Skeletal muscle satellite cell (primary cell): ENCODE results near the gene GSG1.

Experiments
- H3K27me3 ChIP-seq: 2 replicates; pipeline ENCODE4 v1.7.0; 2013; ENCODE audit warnings: low read length; ENCODE audit not compliant: control insufficient read depth, insufficient read depth
- H3K36me3 ChIP-seq: 2 replicates; pipeline ENCODE4 v1.7.0; 2013; ENCODE audit warnings: mild to moderate bottlenecking, control low read depth, low read length; ENCODE audit not compliant: insufficient read depth
- H3K4me1 ChIP-seq: 2 replicates; pipeline ENCODE4 v1.7.0; 2013; ENCODE audit warnings: low read length; ENCODE audit not compliant: control insufficient read depth, insufficient read depth
- H3K4me2 ChIP-seq: 2 replicates; pipeline ENCODE4 v1.7.0; 2013; ENCODE audit warnings: mild to moderate bottlenecking, low read length
- H3K4me3 ChIP-seq: 2 replicates; pipeline ENCODE4 v1.7.0; 2013; ENCODE audit warnings: low read length
- H3K9ac ChIP-seq: 2 replicates; pipeline ENCODE4 v1.7.0; 2013; ENCODE audit warnings: mild to moderate bottlenecking, low read depth, low read length, moderate library complexity
- H3K9me3 ChIP-seq: replicated peaks from 2 replicates; pipeline ENCODE4 v1.7.0; 2013; ENCODE audit warnings: mild to moderate bottlenecking, control low read depth, low read length

The GSG1 gene

DNA sequence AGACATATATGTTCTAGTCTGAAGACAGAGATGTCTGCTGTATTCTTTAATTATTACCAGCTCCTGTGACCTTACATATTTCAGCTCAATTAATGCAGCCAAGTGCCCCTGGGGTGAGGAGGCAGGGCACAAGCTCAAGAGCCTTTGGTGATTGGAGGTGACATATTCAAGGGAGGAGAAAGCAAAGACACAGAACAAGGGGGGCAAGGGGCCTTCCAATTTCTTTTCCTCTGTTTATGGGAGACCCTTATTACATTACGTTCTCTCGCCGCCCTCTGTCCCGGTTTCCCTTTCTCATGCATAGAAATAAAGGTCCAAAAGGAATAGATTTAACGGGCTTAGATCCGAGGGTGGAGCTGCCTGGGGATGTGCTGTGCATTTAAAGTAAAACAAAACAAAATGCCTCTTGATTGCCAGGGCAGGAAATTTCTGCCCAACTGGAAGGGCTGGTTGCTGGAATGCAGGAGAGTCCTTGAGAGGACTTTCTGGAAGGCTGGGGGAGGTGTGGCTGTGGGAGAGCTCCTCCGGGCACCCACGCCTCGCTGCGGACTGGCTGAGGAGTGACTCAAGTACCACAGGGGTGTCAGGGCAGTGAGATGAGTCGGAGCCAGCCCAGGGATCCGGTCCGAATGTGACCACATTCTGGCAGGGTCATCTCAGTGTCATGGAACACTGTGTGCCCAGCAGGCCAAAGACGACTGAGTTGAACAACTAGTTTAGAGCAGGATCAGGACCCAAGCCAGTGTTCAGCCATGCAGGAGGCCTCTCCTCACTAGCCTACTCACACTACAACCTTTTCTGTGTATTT, 32.1 kb upstream of the GSG1 start:
- peak overlapping the region; percentile 76 for H3K4me2 ChIP-seq
- H3K4me1 ChIP-seq, result peaks cover 49% of the 10 kb centered on the region
- no peaks in the 10 kb centered on the region for H3K36me3 ChIP-seq
- peak overlapping the region; percentile 81 for H3K9ac ChIP-seq
- H3K9me3 ChIP-seq, result no peaks in the 10 kb centered on the region
- peak overlapping the region; percentile 56 for H3K4me3 ChIP-seq
- no peaks in the 10 kb centered on the region for H3K27me3 ChIP-seq

DNA sequence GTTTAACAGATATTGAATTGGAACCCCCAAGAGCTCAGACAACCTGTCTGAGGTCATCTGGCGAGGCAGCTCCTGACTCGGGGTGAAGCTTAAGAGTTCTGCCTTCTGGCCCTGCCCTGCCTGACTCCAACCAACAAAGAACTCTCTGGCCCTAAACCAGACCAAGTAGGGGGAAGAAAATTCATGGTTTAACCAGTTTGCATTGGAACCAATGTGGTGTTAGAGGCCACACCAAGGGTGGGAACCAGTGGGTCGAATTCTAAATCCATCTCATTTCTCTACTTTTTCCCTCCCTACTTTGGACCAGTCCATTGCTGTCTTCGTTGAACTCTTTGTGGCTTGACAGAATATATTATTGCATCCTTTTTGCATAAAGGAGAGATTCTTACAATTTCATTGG, 30.4 kb upstream of the GSG1 start:
- H3K36me3 ChIP-seq, result no peaks in the 10 kb centered on the region
- peaks cover 51% of the 10 kb centered on the region for H3K4me1 ChIP-seq
- H3K9ac ChIP-seq, result no peak overlapping the region

DNA sequence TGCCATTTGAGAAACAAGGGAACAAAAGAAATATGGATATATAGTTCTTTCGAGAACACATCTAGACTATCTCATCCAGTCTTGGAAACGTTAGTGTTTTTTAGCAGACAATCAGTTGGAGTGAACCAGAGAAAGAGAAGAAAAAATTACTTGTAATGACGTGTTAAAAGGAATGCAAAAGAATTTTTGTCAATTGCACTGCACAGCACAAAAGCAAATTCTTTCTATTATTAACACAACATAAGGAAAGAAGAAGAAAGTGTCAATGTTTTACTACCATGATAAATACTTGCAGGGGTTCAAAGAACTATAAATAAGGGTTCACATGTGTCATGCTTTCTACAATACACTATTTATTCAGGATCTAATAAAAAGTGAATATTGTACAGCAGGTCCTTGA, 27.5 kb upstream of the GSG1 start:
- no peaks in the 10 kb centered on the region for H3K27me3 ChIP-seq
- peaks cover 43% of the 10 kb centered on the region for H3K4me1 ChIP-seq
- H3K4me3 ChIP-seq, result no peak overlapping the region
- H3K4me2 ChIP-seq, result peak overlapping the region; percentile 30
- H3K9ac ChIP-seq, result no peak overlapping the region
- H3K36me3 ChIP-seq, result no peaks in the 10 kb centered on the region
- no peaks in the 10 kb centered on the region for H3K9me3 ChIP-seq

More for the DNA sequence above, 30.4 kb upstream of the GSG1 start:
- Histone ChIP-seq H3K27me3 (no peaks in the 10 kb centered on the region), H3K9me3 (no peaks in the 10 kb centered on the region), H3K4me2 (no peak overlapping the region), H3K4me3 (no peak overlapping the region)

DNA sequence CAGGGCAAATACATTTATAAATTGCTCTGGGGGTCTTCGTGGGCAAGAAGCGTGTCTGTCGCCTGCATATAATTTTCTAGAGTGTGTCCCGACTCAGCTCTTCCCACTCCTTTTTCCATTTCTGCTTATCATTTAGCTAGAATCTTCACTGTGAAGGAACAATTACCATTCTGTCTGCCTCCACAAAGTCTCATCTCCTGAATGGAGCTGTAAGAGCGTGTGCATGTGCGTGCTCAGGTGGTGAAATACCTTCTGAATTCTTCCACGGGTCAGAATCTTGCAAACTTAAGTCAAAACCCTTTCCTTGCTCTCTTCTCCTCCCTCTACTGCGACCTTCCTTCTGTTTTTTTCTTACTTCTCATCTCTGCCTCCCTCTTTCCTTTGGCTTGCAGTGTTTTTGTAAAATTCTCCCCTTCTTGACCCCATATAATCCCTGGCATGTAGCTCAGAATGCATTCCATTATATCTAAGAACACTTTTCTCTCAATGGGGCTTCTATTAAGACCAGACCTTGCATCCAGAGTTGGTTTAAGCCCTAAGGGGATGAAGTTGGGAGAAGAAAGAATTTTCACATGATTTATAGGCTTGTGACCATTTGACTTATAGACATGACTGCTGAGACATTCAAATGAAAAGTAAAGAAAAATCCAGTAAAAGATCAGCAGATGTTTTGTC, 25.0 kb upstream of the GSG1 start:
- Histone ChIP-seq H3K4me1 (peaks cover 44% of the 10 kb centered on the region), H3K9ac (no peak overlapping the region), H3K9me3 (no peaks in the 10 kb centered on the region)

DNA sequence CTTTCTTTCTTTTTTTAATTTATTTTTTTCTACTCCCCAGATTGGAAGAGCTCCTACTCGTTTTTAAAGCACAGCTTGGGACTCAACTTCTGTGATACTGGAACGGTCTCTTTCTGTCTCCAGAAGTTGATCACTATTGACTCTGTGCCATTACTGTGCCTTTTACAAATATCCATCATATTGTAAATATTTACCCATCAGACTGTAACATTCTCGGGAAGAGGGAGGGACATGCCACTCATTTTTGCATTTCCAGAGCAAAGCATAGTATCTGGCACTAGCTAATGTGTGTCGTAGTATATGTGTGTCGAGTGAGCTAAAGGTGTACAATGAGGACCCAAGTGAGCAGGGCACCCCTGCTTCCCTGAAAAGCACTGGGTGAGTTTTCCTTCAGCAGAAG, 24.0 kb upstream of the GSG1 start:
- H3K36me3 ChIP-seq, result no peaks in the 10 kb centered on the region
- H3K4me3 ChIP-seq, result no peak overlapping the region
- H3K4me2 ChIP-seq, result no peak overlapping the region
- peaks cover 39% of the 10 kb centered on the region for H3K4me1 ChIP-seq
- H3K9ac ChIP-seq, result no peak overlapping the region
- no peaks in the 10 kb centered on the region for H3K9me3 ChIP-seq
- H3K27me3 ChIP-seq, result no peaks in the 10 kb centered on the region

More for the DNA sequence above, 25.0 kb upstream of the GSG1 start:
- H3K4me2 ChIP-seq, result no peak overlapping the region
- no peak overlapping the region for H3K4me3 ChIP-seq
- no peaks in the 10 kb centered on the region for H3K36me3 ChIP-seq
- no peaks in the 10 kb centered on the region for H3K27me3 ChIP-seq

DNA sequence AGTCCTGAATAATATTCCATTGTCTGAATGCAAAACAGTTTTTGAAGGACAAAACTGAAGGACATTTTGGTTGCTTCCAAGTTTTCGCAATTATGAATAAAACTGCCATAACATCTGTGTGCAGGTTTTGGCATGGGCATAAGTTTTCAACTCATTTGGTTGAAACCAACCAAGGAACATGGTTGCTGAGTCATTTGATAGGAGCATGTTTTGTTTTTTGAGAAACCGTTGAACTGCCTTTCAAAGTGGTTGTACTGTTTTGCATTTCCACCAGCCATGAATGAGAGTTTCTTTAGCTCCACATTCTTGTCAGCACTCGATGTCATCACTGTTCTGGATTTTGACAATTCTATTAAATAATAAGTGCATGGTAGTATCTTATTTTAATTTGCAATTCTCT, 23.0 kb upstream of the GSG1 start:
- Histone ChIP-seq H3K9ac (no peak overlapping the region), H3K4me2 (no peak overlapping the region), H3K27me3 (no peaks in the 10 kb centered on the region), H3K4me3 (no peak overlapping the region), H3K9me3 (no peaks in the 10 kb centered on the region), H3K4me1 (peaks cover 34% of the 10 kb centered on the region), H3K36me3 (no peaks in the 10 kb centered on the region)

DNA sequence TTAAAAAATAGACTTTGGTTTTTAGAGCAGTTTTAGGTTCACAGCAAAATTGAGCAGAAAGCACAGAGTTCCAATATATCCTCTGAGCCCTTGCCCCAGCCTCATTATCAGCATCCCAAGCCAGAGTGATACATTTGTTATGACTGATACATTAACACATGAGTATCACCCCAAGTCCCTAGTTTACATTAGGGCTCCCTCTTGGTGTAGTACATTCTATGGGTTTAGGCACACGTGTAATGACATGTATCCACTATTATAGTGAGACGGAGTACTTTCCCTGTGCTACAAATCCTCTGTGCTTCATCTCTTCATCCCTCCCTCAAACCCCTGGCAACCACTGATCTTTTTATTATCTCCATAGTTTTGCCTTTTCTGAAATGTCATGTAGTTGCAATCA, 22.5 kb upstream of the GSG1 start:
- no peak overlapping the region for H3K4me3 ChIP-seq
- H3K9ac ChIP-seq, result no peak overlapping the region
- peaks cover 30% of the 10 kb centered on the region for H3K4me1 ChIP-seq
- H3K4me2 ChIP-seq, result no peak overlapping the region
- H3K36me3 ChIP-seq, result no peaks in the 10 kb centered on the region
- H3K27me3 ChIP-seq, result no peaks in the 10 kb centered on the region
- no peaks in the 10 kb centered on the region for H3K9me3 ChIP-seq

DNA sequence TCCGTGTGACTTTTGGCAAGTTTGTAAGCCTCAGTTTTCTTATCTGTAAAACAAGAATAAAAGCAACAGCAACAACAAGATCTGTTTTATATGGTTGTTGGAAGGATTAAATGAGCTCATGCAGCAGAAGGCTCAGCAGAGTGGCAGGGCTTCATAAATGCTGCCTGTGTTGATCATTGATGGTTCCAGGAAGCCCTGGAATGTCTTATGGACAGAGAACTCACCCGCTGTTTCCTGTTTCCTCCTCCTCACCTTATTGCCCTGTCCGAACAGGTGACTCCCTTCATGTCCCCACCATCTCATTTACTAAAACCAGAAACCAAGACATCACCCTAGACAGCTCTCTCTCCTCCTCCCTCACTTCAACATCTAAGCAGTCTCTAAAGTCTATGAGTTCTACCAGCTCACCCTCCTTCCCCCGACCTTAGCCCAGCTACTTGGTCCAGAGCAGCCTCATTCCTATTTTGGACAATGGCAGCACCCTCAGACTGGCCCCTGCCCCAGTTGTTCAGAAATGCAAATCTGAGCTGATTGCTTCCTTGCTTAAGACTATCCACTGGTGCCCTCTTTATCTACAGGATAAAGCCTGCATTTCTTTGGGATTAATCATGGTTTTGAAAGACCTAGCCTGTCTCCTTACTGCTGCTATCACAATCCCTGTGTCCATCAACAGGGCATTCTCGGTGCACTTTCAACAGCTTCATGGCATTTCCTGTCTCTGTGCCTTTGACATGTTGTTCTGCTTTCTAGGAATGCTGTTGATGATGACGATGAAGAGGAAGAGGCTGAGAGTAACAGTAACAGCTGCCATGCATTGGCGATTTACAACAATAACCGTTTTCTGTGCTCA, 21.4 kb upstream of the GSG1 start:
- no peaks in the 10 kb centered on the region for H3K36me3 ChIP-seq
- H3K9ac ChIP-seq, result no peak overlapping the region
- H3K9me3 ChIP-seq, result no peaks in the 10 kb centered on the region
- peak overlapping the region; percentile 19 for H3K4me2 ChIP-seq
- no peaks in the 10 kb centered on the region for H3K27me3 ChIP-seq
- H3K4me3 ChIP-seq, result no peak overlapping the region
- H3K4me1 ChIP-seq, result peaks cover 34% of the 10 kb centered on the region

DNA sequence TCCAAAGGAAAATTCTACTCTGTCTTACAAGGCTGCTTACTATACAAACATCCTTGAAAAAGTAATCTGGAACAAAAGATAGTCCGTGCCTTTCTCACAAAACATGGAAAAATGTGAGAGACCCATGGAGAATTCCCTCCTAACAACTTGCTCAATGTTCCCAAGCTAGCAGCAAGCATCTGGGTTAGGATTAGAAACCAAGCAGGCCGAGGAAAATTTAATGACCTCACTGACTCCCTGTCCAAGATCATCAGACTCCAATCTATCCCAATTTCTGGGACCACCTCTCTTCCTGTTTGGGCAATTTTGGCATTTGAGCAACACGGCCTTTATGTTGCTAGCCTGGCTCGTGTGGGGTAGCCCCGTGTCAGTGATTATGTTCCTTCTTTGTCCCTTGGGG, 18.1 kb upstream of the GSG1 start:
- Histone ChIP-seq H3K9me3 (no peaks in the 10 kb centered on the region), H3K36me3 (no peaks in the 10 kb centered on the region), H3K4me2 (no peak overlapping the region), H3K4me3 (no peak overlapping the region), H3K4me1 (peaks cover 63% of the 10 kb centered on the region), H3K27me3 (no peaks in the 10 kb centered on the region), H3K9ac (no peak overlapping the region)

DNA sequence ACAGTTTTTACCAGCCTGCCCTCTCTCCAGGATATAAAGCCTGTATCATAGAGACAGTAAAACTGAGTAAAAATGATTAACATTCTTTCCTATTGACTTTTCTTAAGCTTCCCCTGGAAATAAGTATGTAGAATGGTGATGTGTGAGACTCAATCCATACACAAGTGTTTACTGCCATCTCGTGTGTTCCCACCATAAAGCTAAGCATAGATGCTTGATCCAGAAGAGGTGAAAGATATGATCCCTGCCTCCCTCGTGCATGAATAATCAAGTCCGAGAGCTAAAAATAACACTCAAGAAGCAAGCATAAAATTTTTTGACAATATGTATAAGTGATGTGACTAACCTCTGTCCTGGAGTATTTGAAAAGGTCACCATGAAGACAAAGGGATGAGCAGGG, 16.9 kb upstream of the GSG1 start:
- H3K9me3 ChIP-seq, result no peaks in the 10 kb centered on the region

DNA sequence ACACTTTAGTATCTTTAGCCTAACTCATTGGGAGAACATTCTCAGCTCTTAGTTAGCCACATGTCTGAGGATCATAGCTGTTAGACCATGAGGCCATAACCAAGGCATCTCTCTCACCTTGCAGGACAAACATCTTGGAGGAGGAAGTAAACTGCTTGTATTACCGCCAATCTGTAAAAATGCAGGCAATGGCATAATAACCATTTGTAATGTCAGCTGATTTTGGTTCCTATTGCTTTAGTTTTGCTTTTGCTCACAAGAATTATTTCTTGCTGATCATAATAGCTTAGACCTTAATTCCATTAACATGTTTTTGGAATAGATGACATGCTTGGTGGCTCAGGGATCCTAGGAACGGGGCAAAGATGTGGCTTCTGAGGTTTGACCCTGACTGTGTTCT, 16.4 kb upstream of the GSG1 start:
- H3K36me3 ChIP-seq, result no peaks in the 10 kb centered on the region
- H3K4me1 ChIP-seq, result peaks cover 46% of the 10 kb centered on the region
- H3K4me3 ChIP-seq, result no peak overlapping the region
- no peak overlapping the region for H3K4me2 ChIP-seq
- no peaks in the 10 kb centered on the region for H3K27me3 ChIP-seq
- no peak overlapping the region for H3K9ac ChIP-seq
- no peaks in the 10 kb centered on the region for H3K9me3 ChIP-seq

More for the DNA sequence above, 16.9 kb upstream of the GSG1 start:
- H3K4me3 ChIP-seq, result no peak overlapping the region
- no peak overlapping the region for H3K4me2 ChIP-seq
- H3K27me3 ChIP-seq, result no peaks in the 10 kb centered on the region
- no peaks in the 10 kb centered on the region for H3K36me3 ChIP-seq
- peak overlapping the region; percentile 40 for H3K9ac ChIP-seq
- peaks cover 52% of the 10 kb centered on the region for H3K4me1 ChIP-seq
